H1 (cell line): ENCODE data around the gene DLL1. TPM values are rescaled to one million over a fixed set of nuclear protein-coding genes. Genes with fewer than 3 reads are reported as not detected.

ENCODE experiments used
- CTCF ChIA-PET: fragments of 300-600 bp; sonication (Branson Sonifier 250); formaldehyde crosslinking; loops from one replicate; lab custom pipeline; 2021; ENCODE audit not compliant: partially characterized antibody; lab: Charles Lee
- POLR2A ChIA-PET: fragments of 300-600 bp; sonication (Branson Sonifier 250); formaldehyde crosslinking; loops from one replicate; lab custom pipeline; 2021; ENCODE audit warnings: inconsistent platforms; ENCODE audit not compliant: partially characterized antibody; lab: Charles Lee
- DNase-seq, 2 experiments: peaks; one replicate each; pipeline versions ENCODE4 v3.0.0 to v3.0.0-alpha.2; 2010 to 2022; ENCODE audit warnings: low spot score in 2 of 2, low read depth in 1 of 2, mixed read lengths in 1 of 2
- FAIRE-seq: peaks from 2 replicates; lab custom pipeline; 2011; peaks lifted over from hg19 to GRCh38; lab: Jason Lieb, UNC
- H2AFZ ChIP-seq: 2 replicates; pipeline ENCODE4 v1.8.1; 2012; ENCODE audit warnings: low read length, inconsistent platforms
- H2AK5ac ChIP-seq: 2 replicates; pipeline ENCODE4 v1.6.1; 2013; ENCODE audit warnings: low read depth, low read length
- H2BK120ac ChIP-seq: replicated peaks from 2 replicates; pipeline ENCODE3; 2013; ENCODE audit warnings: low read depth, low read length, inconsistent platforms
- H2BK12ac ChIP-seq: 2 replicates; pipeline ENCODE4 v1.6.1; 2013; ENCODE audit warnings: low read depth, low read length
- H2BK15ac ChIP-seq: 2 replicates; pipeline ENCODE4 v1.6.1; 2013; ENCODE audit warnings: low read length
- H2BK20ac ChIP-seq: 2 replicates; pipeline ENCODE4 v1.6.1; 2013; ENCODE audit warnings: low read length
- H2BK5ac ChIP-seq: 2 replicates; pipeline ENCODE4 v1.6.1; 2013; ENCODE audit warnings: low read depth, low read length
- H3K14ac ChIP-seq: 2 replicates; pipeline ENCODE4 v1.6.1; 2013; ENCODE audit warnings: inconsistent platforms; ENCODE audit not compliant: insufficient read length
- H3K18ac ChIP-seq: 2 replicates; pipeline ENCODE4 v1.6.1; 2013; ENCODE audit warnings: low read length; ENCODE audit errors: extremely low read depth
- H3K23ac ChIP-seq: 2 replicates; pipeline ENCODE4 v1.6.1; 2013; ENCODE audit warnings: inconsistent platforms; ENCODE audit not compliant: insufficient read length
- H3K23me2 ChIP-seq: 2 replicates; pipeline ENCODE4 v1.6.1; 2013; ENCODE audit warnings: low read depth, low read length
- H3K27ac ChIP-seq: 2 replicates; pipeline ENCODE4 v1.6.1; 2011; ENCODE audit warnings: low read depth, low read length, inconsistent platforms
- H3K27me3 ChIP-seq, 4 experiments: replicated peaks in 1 of 4; 1 replicate in 1 of 4; 2 replicates in 3 of 4; pipeline versions ENCODE4 v1.6.1 to v1.8.1; 2011 to 2013; ENCODE audit warnings: low read length in 3 of 4, mild to moderate bottlenecking in 3 of 4, inconsistent platforms in 2 of 4, mixed read lengths in 2 of 4, moderate library complexity in 1 of 4; ENCODE audit not compliant: control insufficient read depth in 3 of 4, insufficient read depth in 3 of 4; ENCODE audit errors: extremely low read depth in 1 of 4
- H3K36me3 ChIP-seq, 4 experiments: 2 replicates each; pipeline versions ENCODE4 v1.6.1 to v1.8.1; 2011 to 2013; ENCODE audit warnings: mild to moderate bottlenecking in 4 of 4, low read length in 3 of 4, moderate library complexity in 2 of 4, control low read depth in 1 of 4, inconsistent platforms in 1 of 4; ENCODE audit not compliant: insufficient read depth in 4 of 4, control insufficient read depth in 2 of 4
- H3K4ac ChIP-seq: replicated peaks from 2 replicates; pipeline ENCODE3; 2013; ENCODE audit warnings: low read length, low read depth, mixed read lengths, inconsistent platforms; ENCODE audit not compliant: insufficient read length
- H3K4me1 ChIP-seq, 4 experiments: replicated peaks in 1 of 4; 1 replicate in 1 of 4; 2 replicates in 3 of 4; pipeline versions ENCODE4 v1.6.1 to v1.8.1; 2011 to 2013; ENCODE audit warnings: low read length in 3 of 4, inconsistent platforms in 2 of 4, mixed read lengths in 1 of 4; ENCODE audit not compliant: insufficient read depth in 4 of 4, control insufficient read depth in 3 of 4
- H3K4me2 ChIP-seq, 2 experiments: 2 replicates each; pipeline versions ENCODE4 v1.6.1 to v1.8.1; 2011 to 2013; ENCODE audit warnings: low read depth in 2 of 2, low read length in 2 of 2, control low read depth in 1 of 2, inconsistent platforms in 1 of 2, mild to moderate bottlenecking in 1 of 2; ENCODE audit not compliant: insufficient read depth in 1 of 2
- H3K4me3 ChIP-seq, 4 experiments: fragments of 200-600, 300-600 bp in 1 of 4; sonication (generic), shearing (Covaris generic), sonication (Bioruptor Twin) in 1 of 4; 2 replicates each; pipeline versions ENCODE4 v1.5.1 to v1.8.1; 2011 to 2016; ENCODE audit warnings: low read length in 4 of 4, low read depth in 3 of 4, control low read depth in 2 of 4, inconsistent platforms in 2 of 4, mild to moderate bottlenecking in 2 of 4, mixed read lengths in 1 of 4, moderate library complexity in 1 of 4; ENCODE audit not compliant: insufficient read depth in 2 of 4; ENCODE audit errors: extremely low read depth in 1 of 4
- H3K56ac ChIP-seq: replicated peaks from 2 replicates; pipeline ENCODE3; 2013; ENCODE audit warnings: low read depth, mild to moderate bottlenecking, mixed read lengths, low read length, inconsistent platforms; ENCODE audit not compliant: insufficient read length
- H3K79me1 ChIP-seq: 2 replicates; pipeline ENCODE4 v1.6.1; 2013; ENCODE audit warnings: low read depth, low read length, control low read depth
- H3K79me2 ChIP-seq, 2 experiments: 2 replicates each; pipeline versions ENCODE4 v1.6.1 to v1.8.1; 2012 to 2013; ENCODE audit warnings: low read length in 2 of 2, mild to moderate bottlenecking in 2 of 2, inconsistent platforms in 1 of 2; ENCODE audit not compliant: insufficient read depth in 2 of 2, control insufficient read depth in 1 of 2
- H3K9ac ChIP-seq, 4 experiments: replicated peaks in 1 of 4; 1 replicate in 1 of 4; 2 replicates in 3 of 4; pipeline versions ENCODE4 v1.6.1 to v1.8.1; 2011 to 2013; ENCODE audit warnings: low read depth in 3 of 4, low read length in 3 of 4, control low read depth in 2 of 4, mild to moderate bottlenecking in 2 of 4, moderate library complexity in 2 of 4, inconsistent platforms in 1 of 4; ENCODE audit errors: extremely low read depth in 1 of 4
- H3K9me3 ChIP-seq, 2 experiments: 2 replicates each; pipeline versions ENCODE4 v1.6.1 to v1.8.1; 2012 to 2013; ENCODE audit warnings: mild to moderate bottlenecking in 2 of 2, moderate library complexity in 2 of 2, control low read depth in 1 of 2, inconsistent platforms in 1 of 2, low read depth in 1 of 2, low read length in 1 of 2, mixed read lengths in 1 of 2; ENCODE audit not compliant: insufficient read depth in 2 of 2
- H4K20me1 ChIP-seq, 2 experiments: replicated peaks in 1 of 2; 2 replicates each; pipeline versions ENCODE3 to v1.8.1; 2011 to 2013; ENCODE audit warnings: inconsistent platforms in 2 of 2, low read length in 2 of 2, mild to moderate bottlenecking in 1 of 2; ENCODE audit not compliant: insufficient read depth in 2 of 2, control insufficient read depth in 1 of 2
- H4K5ac ChIP-seq: 2 replicates; pipeline ENCODE4 v1.6.1; 2013; ENCODE audit warnings: low read length, low read depth, mixed read lengths, inconsistent platforms; ENCODE audit not compliant: insufficient read length
- H4K8ac ChIP-seq: 2 replicates; pipeline ENCODE4 v1.8.0; 2013; ENCODE audit warnings: mild to moderate bottlenecking, moderate library complexity, low read length, inconsistent platforms; ENCODE audit not compliant: insufficient read depth; ENCODE audit errors: extremely low read depth
- H4K91ac ChIP-seq: replicated peaks from 2 replicates; pipeline ENCODE3; 2013; ENCODE audit warnings: low read length, mixed read lengths, inconsistent platforms; ENCODE audit not compliant: insufficient read length
- EP300 ChIP-seq, 2 experiments: IDR thresholded peaks; 1 replicate in 1 of 2; 2 replicates in 1 of 2; pipeline ENCODE4 v1.6.1; 2011 to 2012; ENCODE audit warnings: low read depth in 2 of 2, low read length in 2 of 2, mild to moderate bottlenecking in 2 of 2, borderline replicate concordance in 1 of 2, inconsistent platforms in 1 of 2, moderate library complexity in 1 of 2
- FOSL1 ChIP-seq: IDR thresholded peaks from 2 replicates; pipeline ENCODE4 v1.6.1; 2011; ENCODE audit warnings: mild to moderate bottlenecking, low read depth, low read length, moderate library complexity; ENCODE audit not compliant: insufficient read depth
- GABPA ChIP-seq: IDR thresholded peaks from 2 replicates; pipeline ENCODE4 v1.6.1; 2011; ENCODE audit warnings: mild to moderate bottlenecking, low read length, moderate library complexity, borderline replicate concordance; ENCODE audit not compliant: insufficient read depth
- HDAC6 ChIP-seq: IDR thresholded peaks from one replicate; pipeline ENCODE4 v1.7.1; 2012; ENCODE audit warnings: low read depth, mild to moderate bottlenecking, inconsistent platforms, low read length, moderate library complexity
- PHF8 ChIP-seq: fragments of 200-600 bp; sonication (generic); conservative IDR thresholded peaks from 2 replicates; pipeline ENCODE4 v1.7.1; 2012; ENCODE audit warnings: low read depth, mild to moderate bottlenecking, inconsistent platforms, low read length, moderate library complexity
- POU5F1 ChIP-seq: IDR thresholded peaks from 2 replicates; pipeline ENCODE4 v1.6.1; 2011; ENCODE audit warnings: low read depth, mild to moderate bottlenecking, low read length, moderate library complexity
- SIRT6 ChIP-seq: IDR thresholded peaks from one replicate; pipeline ENCODE4 v1.7.1; 2012; ENCODE audit warnings: low read length, inconsistent platforms
- SIX5 ChIP-seq: IDR thresholded peaks from 2 replicates; pipeline ENCODE4 v1.6.1; 2011; ENCODE audit warnings: mild to moderate bottlenecking, low read depth, low read length
- SP2 ChIP-seq: IDR thresholded peaks from 2 replicates; pipeline ENCODE4 v1.6.1; 2012; ENCODE audit warnings: mild to moderate bottlenecking, low read length, inconsistent platforms
- TBP ChIP-seq: IDR thresholded peaks from 2 replicates; pipeline ENCODE4 v1.6.1; 2011; ENCODE audit warnings: low read depth, low read length, improper control_type of control experiment
- WGBS, 2 experiments: shearing (Covaris generic) in 1 of 2; methylation state at CpG; one replicate each; pipeline versions ENCODE4 v1.1.6 to v1.1.7; 2013 to 2015; ENCODE audit warnings: low lambda C conversion rate in 2 of 2, mixed read lengths in 2 of 2, inconsistent platforms in 1 of 2, low coverage in 1 of 2, missing lambda C conversion rate in 1 of 2; ENCODE audit not compliant: insufficient replicate concordance in 2 of 2, insufficient coverage in 1 of 2, insufficient read length in 1 of 2; ENCODE audit errors: extremely low coverage in 1 of 2, missing lambda C conversion rate in 1 of 2; 5-methylcytosine and 5-hydroxymethylcytosine counted together
- polyA plus RNA-seq, 7 experiments: library from polyadenylated mRNA; depleted of rRNA in 3 of 7; stranded (reverse) in 5 of 7; unstranded in 2 of 7; fragments of >200 nt in 5 of 7; fragments of 200-250 nt in 2 of 7; gene quantifications; 1 replicate in 5 of 7; 2 replicates in 1 of 7; 4 replicates in 1 of 7; pipeline versions ENCODE4 v1.2.1 to v1.2.3, GENCODE V29; 2011 to 2013; ENCODE audit warnings: missing spikeins in 2 of 7, mixed read lengths in 2 of 7
- total RNA-seq: library from RNA; stranded (reverse); fragmentation: NEBNext Ultra II Directional; extraction: Animal tissue kit (Norgen Biotek cat#: 25700); gene quantifications from 2 replicates; pipeline ENCODE4 v1.2.1, GENCODE V29; 2021
- TF ChIP-seq, protein P1 (sequence below): IDR thresholded peaks from 2 replicates; pipeline ENCODE4 v1.6.1; 2012; ENCODE audit warnings: low read length, inconsistent platforms

DLL1 gene
- total and polyA plus RNA-seq, 2 of the 8 experiments (the other 6 are each of a cell fraction or from before 2014, with no cell fraction given): 1.7 to 3.8 TPM

DNA sequence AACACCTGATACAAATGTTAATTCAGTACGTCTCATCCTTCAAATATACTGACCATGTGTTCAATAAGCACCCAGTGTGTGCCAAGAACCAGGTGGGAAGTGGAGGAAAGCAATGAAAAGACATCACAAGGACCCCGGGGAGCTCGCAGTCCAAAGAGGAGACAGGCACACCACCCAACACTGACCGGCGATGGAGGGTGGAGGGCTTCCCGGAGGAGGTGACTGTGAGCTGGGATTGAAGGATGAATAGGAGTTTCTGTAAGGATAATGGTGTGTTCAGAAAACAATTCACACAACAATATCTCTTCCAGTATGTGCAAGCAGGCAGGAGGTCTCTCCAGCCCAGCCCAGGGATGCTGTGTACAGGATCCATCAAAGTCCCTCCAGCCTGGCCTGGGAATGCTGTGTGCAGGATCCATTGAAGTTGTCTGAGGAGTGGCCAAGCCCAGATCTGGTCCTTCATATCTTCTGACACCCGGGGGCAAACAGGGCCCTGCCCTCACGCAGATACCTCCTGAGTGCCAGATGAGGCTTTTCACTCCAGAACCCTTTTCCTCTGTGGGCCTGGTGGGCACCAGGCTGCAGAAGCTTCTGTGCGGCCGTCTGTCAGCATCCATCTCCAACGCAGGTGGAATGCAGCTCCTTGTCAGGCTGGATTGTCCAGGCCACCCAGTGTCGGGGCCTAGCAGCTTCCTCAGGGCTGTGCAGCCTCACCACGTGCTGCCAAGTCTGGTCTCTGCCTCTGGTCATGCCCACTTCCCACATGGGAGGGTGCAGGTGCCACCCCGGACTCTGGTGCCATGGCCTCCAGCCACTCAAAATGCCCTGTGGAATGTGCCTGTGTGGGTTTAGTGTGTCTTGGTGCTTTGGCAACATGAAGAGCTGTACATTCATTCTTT lies 36.3 kb downstream of the DLL1 start:
- no peaks in the 10 kb centered on the region for H4K20me1 ChIP-seq
- no peak overlapping the region for H2AFZ ChIP-seq
- ChIA-PET CTCF (interaction anchor here (0.6 kb wide), 1 partner anchor 162 kb away, joined by 3 read pairs; no protein-coding TSS in a partner anchor), POLR2A (no interaction called here)
- WGBS, 2 experiments: 80% methylated on average over 14 of the region's 14 CpGs; no CpG with 5 or more reads in 1 of the 2 experiments
- no peaks in the 10 kb centered on the region for H3K9me3 ChIP-seq
- H3K23ac ChIP-seq: no peak overlapping the region
- H3K4ac ChIP-seq: no peak overlapping the region
- FAIRE-seq: no peak
- no peak overlapping the region for H3K56ac ChIP-seq
- no peak overlapping the region for H2BK15ac ChIP-seq
- H3K36me3 ChIP-seq: no peaks in the 10 kb centered on the region
- H3K18ac ChIP-seq: no peak overlapping the region
- H2BK12ac ChIP-seq: no peak overlapping the region
- no peaks in the 10 kb centered on the region for H3K79me2 ChIP-seq
- H2BK20ac ChIP-seq: no peak overlapping the region
- no peak overlapping the region for H3K9ac ChIP-seq
- no peaks in the 10 kb centered on the region for H3K4me1 ChIP-seq
- H3K23me2 ChIP-seq: no peaks in the 10 kb centered on the region
- H4K5ac ChIP-seq: no peak overlapping the region
- no peaks in the 10 kb centered on the region for H3K27me3 ChIP-seq
- H3K27ac ChIP-seq: no peak overlapping the region
- H3K4me3 ChIP-seq: no peak overlapping the region
- H2AK5ac ChIP-seq: no peak overlapping the region
- no peak overlapping the region for H2BK5ac ChIP-seq
- no peak overlapping the region for H2BK120ac ChIP-seq
- no peak overlapping the region for H4K8ac ChIP-seq
- no peak for DNase-seq
- no peak overlapping the region for H4K91ac ChIP-seq
- H3K14ac ChIP-seq: no peak overlapping the region
- H3K4me2 ChIP-seq: no peak overlapping the region
- no peaks in the 10 kb centered on the region for H3K79me1 ChIP-seq
- TF ChIP-seq EP300 (IDR thresholded peaks at IDR 0.05; ENCODE audit: borderline replicate concordance in 1 of 2, low read depth in 2 of 2, low read length in 2 of 2) (no peak), SIRT6 (no peak), GABPA (no peak), FOSL1 (no peak), SP2 (no peak), POU5F1 (no peak), PHF8 (no peak), TBP (no peak), HDAC6 (no peak), SIX5 (no peak)
- TF ChIP-seq, protein P1, sequence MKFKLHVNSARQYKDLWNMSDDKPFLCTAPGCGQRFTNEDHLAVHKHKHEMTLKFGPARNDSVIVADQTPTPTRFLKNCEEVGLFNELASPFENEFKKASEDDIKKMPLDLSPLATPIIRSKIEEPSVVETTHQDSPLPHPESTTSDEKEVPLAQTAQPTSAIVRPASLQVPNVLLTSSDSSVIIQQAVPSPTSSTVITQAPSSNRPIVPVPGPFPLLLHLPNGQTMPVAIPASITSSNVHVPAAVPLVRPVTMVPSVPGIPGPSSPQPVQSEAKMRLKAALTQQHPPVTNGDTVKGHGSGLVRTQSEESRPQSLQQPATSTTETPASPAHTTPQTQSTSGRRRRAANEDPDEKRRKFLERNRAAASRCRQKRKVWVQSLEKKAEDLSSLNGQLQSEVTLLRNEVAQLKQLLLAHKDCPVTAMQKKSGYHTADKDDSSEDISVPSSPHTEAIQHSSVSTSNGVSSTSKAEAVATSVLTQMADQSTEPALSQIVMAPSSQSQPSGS: no peak
